NCI-H2196 treated with DMSO at 0.1 percent for 48 hours (cell line): ENCODE results near the gene METTL1.
"Not testable (repeated sequence)": the region's sequence is repeated elsewhere in the genome, so short reads cannot be mapped to it uniquely, and the experiment has no call there.

Experiments used
- DNase-seq: peaks from one replicate; lab custom pipeline; 2025; ENCODE audit not compliant: unreplicated experiment; lab: John Stamatoyannopoulos, UW

METTL1 gene

GRCh38 chr12:57726151-57726883, 45.6 kb downstream of the METTL1 start:
- DNase-seq: peak; percentile 82

GRCh38 chr12:57725851-57726150, 46.1 kb downstream of the METTL1 start:
- no peak for DNase-seq

GRCh38 chr12:57724936-57725740, 46.8 kb downstream of the METTL1 start:
- no peak for DNase-seq

- no peak for DNase-seq
Observed at GRCh38 chr12:57724003-57724935, 47.6 kb downstream of the METTL1 start.

GRCh38 chr12:57723630-57723962, 48.3 kb downstream of the METTL1 start:
- DNase-seq: no peak

GRCh38 chr12:57722716-57723629, 48.9 kb downstream of the METTL1 start:
- DNase-seq: no peak

- DNase-seq: not testable (repeated sequence)
Observed at GRCh38 chr12:57721846-57722608, 49.9 kb downstream of the METTL1 start.

- DNase-seq: no peak
Observed at GRCh38 chr12:57720606-57721595, 51.0 kb downstream of the METTL1 start.

- DNase-seq: no peak
Observed at GRCh38 chr12:57719777-57720605, 51.9 kb downstream of the METTL1 start.

- DNase-seq: no peak
Observed at GRCh38 chr12:57718641-57719528, 53.0 kb downstream of the METTL1 start.
